Measurements from ENCODE around the gene BNIP5.
A peak's percentile ranks its signal among the peaks of the same experiment; 100 is the strongest.
"Not testable (repeated sequence)": the region's sequence is repeated elsewhere in the genome, so short reads cannot be mapped to it uniquely, and the experiment has no call there.

Gene BNIP5

DNA sequence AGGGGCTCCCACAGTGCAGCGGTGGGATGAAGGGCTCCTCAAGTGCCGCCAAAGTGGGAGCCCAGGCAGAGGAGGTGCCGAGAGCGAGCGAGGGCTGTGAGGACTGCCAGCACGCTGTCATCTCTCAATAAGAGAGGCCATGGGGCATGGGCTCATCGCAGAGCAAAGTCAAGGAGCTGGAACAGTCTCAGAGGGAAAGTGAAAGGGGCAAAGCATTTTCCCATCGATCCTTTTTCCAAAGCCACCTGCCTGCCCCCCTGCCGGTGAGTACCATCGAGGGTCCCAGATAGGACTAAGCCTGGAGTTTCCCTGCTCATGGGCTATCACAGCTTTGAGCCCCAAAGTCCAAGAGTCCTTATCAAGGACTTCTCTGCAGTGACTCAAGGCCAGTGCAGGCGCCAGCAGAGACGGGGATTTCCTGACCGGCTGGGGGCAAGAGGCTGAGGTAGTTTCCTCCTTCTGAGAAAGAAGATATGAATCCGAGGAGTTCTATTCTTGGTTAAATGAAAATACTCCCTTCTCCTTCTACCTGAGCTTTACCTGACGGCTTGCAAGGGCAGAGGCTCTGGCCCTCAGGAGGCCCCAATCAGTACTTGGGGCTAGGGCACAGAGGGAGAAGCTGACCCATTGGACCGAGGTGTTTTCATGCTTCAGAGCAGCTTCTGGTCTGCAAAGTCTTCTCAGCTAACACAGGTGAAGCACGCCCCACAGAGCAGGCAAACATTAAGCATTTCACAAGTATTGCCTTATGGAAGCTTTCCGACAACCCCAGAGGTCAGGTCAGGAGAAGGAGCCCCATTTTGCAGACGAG, 28.2 kb upstream of the BNIP5 start:
- peak in 1 of 2 donors; percentile 32 for DNase-seq

DNA sequence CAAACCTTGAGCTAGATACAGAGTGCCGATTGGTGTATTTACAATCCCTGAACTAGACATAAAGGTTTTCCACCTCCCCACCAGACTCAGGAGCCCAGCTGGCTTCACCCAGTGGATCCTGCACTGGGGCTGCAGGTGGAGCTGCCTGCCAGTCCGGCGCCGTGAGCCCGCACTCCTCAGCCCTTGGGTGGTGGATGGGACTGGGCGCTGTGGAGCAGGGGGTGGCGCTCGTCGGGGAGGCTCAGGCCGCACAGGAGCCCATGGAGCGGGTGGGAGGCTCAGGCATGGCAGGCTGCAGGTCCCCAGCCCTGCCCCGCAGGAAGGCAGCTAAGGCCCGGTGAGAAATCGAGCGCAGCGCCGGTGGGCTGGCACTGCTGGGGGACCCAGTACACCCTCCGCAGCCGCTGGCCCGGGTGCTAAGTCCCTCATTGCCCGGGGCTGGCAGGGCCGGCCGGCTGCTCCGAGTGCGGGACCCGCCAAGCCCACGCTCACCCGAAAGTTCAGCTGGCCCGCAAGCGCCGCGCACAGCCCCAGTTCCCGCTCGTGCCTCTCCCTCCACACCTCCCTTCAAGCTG, 27.5 kb upstream of the BNIP5 start:
- DNase-seq = not testable (repeated sequence)

DNA sequence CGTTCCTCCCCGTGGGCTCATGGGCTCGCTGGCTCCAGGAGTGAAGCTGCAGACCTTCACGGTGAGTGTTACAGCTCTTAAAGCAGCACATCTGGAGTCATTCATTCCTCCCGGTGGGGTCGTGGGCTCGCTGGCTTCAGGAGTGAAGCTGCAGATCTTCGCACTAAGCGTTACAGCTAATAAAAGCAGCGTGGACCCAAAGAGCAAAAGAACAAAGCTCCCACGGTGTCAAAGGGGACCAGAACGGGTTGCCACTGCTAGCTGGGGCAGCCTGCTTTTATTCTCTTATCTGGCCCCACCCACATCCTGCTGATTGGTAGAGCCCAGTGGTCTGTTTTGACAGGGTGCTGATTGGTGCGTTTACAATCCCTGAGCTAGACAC, 26.7 kb upstream of the BNIP5 start:
- not testable (repeated sequence) for DNase-seq

DNA sequence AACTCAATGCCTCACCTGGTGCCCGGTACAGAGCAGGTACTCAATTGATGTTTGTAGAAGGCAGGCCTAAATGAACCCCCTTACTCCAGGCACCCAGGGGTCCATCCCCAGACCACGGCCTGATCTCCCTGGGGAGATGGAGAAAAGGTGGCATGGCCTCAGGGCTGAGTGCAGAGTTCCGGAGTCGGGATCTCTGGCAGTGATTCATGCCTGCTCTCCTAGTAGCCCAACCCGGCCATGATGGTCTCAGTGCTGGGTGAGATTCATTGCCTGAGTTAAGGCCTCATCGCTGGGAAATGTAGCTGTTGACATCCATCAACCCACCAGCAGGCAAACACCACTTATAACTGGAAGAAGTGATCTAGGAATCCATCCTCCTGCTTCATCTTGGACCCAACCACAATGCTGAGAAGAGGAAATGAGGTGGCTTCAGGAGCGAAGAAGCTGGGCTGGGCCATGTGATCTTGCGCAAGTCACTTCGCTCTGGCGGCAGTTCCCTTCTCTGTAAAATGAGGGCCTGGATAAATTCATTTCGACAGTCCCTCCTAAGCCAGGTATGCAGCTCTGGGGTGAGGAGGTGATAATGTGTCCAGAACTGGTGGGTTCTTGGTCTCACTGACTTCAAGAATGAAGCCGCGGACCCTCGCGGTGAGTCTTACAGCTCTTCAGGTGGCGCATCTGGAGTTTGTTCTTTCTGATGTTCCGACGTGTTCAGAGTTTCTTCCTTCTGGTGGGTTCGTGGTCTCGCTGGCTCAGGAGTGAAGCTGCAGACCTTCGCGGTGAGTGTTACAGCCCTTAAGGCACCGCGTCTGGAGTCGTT, 26.1 kb upstream of the BNIP5 start:
- peak in 1 of 2 donors; percentile 35 for DNase-seq

DNA sequence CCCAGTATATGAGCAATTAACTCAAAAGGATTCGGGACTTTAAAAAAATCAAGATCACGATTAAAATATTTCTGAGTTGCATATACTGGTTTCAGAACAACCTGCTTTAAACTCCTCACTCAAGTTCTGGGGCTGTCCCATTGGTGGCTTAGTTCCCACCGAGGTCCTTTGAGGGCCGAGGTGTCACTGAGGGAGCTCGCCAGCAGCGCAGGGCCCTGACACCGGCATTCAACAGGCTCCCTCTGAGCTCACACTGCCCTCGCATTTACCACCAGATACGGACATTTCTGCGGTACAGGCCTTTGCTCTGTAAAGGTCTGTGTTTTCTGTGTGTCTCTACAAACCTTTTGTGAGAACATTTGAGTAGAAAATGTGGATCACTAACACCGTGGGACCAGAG, 24.4 kb upstream of the BNIP5 start:
- DNase-seq = no peak

DNA sequence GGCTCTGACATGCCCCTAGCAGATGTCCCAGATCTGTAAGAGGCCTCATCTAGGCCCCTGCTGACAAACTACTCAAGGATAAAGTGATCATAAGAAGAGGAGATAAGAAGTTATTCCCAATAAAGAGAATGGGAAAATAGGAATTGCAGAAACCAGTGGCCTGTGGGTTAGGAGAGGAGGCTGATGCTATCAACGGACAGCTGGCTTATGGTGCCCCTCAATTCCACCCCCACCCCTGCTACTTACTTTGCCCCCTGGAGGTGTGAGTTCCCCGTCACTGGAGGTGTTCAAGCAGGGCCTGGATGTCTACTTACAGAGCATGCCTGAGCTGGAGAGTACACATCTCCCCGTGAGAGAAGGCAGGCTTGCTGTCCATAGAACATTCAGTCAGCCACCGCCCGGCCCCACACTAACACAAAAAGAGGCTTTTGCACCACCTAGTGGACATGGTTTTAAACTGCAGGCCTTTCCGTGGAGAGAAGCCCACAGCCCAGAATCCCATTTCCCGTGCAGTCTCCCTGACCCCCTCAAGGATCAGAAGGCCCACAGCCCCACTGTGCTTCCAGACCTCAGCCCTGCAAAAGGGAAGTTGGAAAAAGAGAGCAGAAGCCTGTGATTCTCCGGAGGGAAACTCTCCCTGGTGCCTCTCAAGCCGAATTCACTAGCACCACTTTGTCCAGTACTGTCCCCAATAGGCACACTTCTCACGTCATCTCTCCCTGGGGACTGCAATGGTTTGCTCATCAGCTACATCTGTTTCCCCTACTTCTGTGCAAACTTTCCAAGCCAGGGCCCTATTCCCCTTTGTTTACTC, 23.8 kb upstream of the BNIP5 start:
- peak; percentile 74 to 75 for DNase-seq

DNA sequence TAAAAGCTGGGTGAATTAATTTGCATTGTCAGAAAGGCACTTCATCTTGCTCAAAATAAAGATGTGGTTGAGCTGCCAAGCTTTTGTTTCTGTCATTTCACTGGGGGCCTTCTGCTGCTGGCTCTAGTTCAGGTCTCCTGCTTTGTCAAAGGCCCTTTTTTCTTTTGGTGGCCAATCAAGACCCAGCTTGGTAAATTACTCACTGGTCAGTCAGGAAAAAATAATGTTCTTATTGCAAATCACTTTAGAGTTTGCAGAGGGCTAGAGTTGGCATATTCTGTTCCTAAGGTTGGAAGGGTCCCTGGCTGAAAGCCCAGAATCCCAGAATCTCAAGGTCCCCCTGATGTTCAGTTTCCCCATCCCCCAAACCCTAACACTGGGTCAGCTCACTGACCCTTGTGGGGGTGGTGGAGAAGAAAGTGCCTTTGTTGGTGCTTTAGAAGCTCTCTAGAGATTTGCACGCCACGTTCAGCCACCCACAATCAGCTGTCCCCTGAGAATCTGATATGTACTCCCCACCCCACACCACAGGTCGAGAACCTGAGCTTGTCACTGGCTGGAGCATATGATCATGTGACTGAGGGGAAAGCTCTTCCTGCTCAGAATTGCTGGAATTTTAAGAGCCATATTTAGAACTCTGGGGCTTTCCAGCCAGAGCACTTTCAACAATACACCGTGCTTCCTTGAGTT, 21.7 kb upstream of the BNIP5 start:
- DNase-seq = no peak

DNA sequence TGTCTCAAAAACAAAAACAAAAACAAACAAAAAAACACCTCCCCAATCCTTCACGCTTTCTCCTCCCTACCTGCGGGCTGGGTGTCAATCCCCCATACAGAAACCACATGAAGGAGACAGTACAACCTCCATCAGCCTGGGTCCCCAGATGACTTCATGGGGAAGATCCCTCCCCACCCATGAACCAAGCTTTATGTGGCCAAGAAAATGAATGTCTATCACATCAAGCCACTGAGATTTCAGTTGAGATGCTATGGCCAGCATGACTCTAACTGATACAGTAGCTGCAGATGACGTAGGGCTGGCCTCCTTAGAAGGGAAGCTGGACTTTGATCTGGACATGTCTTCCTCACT, 21.2 kb upstream of the BNIP5 start:
- no peak for DNase-seq

DNA sequence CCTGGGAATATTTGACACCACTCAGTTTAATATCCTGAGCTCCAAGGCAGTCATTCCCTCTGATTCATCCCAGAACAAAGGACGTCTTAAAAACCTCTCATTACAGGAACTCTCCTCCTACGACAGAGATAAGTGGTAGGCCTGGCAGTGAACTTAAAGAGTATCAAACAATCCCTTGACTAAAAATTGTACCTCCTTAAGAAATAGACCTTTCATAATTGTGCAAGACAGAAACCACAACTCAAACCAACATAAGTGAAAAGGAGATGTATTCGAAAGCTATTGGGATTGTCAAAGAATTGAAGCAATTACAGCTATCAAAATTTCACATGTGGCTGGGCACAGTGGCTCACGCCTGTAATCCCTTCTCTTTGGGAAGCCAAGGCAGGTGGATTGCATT, 19.1 kb upstream of the BNIP5 start:
- DNase-seq = no peak

DNA sequence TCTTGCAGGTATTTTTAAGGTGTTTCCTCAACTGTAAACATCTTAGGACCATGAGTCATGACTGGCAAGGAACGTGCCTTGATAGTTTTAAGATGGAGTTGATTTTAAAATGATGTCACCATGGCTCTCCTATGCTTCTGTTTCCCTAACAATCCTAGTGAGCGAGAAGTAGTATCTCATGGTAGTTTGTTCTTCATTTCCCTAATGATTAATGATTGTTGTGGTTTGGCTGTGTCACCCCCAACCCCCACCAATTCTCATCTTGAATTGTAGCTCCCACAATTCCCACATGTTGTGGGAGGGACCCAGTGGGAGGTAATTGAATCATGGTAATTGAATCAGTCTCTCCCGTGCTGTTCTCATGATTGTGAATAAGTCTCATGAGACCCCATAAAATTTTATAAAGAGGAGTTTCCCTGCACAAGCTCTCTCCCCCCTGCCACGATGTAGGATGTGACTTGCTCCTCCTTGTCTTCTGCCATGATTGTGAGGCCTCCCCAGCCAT, 16.8 kb upstream of the BNIP5 start:
- no peak for DNase-seq

DNA sequence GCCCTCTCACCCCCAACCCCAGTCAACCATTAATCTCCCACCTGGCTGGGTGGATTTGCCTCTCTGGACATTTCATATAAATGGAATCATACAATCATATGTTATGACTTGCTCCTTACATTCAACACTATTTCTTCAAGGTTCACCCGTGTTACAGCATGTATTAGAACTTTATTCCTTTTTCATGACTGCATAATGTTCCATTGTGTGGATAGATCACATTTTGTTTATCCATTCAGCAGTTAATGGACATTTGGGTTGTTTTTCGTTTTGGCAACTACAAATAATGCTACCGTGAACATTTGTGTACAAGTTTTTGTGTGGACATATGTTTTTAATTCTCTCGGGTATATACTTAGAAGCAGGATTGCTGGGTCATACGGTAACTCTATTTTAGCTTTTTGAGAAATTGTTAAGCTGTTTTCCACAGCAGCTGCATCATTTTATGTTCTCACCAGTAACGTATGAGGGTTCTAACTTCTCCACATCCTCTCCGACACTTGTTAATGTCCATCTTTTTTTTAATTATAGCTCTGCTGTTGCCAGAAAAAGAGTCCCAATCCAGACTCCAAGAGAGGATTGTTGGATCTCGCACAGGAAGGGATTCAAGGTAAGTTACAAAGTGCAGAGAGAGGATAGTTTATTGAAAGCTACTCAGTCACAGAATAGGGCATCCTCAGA, 15.9 kb upstream of the BNIP5 start:
- no peak for DNase-seq

DNA sequence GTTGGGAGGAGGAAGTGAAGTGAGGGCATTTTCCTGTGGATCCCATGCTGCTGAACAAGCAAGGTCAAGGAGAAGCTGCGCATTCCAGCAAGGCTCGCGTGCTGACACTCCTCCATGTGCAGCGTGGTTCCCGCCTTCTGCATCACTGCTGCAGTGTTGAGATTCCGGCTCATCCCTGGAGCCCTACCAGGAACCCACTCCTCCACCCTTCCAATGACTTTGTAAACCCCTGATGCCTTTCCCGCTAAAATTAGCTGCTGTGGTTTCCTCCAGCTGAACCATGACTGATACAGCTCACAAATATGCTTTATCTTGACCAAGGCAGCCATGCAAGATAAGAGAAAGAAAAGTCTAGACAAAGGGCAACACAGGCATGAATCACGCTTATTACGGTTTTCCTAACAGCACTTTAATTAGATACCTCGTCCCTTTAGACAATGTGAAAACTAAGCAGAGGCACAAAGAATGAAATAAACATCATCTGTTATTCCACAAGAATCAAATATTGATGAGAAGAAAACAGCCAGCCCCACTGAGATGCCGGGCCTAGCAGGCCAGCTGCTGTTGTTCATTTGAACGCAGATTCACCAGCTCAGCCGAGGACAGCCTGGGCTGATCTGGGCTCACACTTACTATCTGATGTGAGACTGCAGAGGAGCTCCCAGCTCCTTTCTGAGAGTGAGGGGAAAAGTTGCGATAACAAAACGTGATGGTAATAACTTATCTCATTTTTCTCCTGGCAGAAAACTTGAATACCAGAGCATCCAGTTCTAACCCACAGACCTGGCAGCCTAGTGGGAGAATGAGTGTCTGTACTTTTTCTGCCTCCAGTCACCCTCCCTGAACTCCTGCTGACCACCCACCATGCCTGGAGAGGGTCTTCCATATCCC, 14.2 kb upstream of the BNIP5 start:
- DNase-seq = no peak

DNA sequence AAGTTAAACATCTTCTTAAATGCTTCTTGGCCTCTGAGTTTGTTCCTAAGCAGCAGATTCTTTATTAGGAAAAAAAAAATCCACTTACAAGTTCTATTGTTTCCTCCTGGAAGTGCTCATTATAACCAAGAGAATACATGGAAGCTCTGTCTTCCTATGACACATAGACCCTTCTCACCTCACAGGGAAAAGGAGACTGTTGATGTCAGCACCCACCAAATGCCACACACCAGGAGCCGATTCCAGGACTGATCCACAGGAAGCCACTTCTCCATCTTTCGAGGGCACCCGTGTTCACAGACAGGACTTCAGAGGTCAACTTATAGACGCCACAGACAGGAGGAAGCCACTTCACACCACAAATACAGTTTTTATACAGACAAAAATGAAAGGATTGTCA, 13.4 kb upstream of the BNIP5 start:
- DNase-seq = no peak

DNA sequence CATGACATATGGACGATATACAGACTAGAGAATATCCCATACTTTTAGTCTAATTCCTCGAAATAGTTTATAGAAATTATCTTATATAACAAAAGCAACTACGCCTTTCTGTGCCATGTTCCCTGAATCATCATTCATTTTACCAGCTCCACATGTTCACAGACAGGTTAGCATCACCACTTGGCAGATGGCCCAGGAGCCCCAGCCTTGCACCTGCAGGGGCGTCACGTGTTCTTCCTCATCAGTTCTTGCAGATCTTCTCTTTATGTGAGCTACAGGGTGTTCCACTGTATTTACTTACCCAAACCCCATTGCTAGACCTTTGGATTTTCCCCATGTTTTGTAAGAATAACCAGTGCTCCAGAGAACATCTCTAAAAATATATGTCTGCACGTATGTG, 12.6 kb upstream of the BNIP5 start:
- DNase-seq = no peak

DNA sequence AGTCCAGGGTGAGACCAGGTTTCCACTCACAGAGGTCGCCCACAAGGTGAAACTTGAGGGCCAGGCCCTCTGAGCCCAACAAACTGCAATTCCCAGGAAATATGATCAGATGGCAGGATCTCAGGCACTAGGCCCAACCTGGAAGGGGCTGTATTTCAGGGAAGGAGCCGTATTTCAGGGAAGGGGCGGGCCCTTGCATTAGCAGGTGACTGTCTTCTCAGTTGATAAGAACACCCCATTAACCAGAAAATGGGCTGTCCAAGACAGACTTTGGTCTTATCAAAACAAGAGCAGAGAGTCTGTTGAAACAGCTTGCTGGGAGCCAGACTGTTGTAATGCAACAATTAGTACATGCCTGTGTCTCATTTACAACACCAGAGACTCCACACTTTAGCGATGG, 10.9 kb upstream of the BNIP5 start:
- DNase-seq = no peak

DNA sequence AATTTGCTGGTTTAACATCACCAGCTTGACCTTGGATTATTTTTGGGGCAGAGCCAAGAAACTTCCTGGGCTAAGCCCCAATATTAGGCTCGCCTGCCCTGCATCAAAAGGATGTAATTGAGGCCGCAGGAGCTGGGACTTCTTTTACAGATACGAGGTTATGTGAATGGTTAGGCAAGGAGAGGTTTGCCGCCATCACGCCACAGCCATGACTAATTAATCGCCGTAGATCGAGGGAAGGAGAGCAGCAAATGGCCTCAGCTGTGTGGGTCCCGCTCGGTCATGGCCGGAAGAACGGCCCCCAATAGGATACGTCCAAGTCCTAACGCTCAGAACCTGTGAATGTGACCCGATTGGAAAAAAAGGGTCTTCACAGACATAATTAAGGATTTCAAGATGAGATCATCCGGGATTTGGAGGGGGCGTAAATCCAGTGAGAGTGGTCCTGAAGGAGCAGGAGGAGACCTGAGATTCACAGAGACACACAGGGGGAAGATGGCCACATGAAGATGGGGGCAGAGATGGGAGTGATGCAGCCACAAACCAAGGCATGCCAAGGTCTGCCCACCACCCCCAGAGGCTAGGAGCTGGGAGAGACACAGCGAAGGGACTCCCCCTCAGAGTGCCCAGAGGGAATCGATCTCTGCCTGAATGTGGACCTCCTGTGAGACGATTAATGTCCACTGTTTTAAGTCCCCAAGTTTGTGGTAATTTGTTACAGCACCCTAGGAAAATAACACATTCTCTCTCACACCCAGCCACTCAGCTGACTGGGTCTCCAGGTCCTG, 10.0 kb upstream of the BNIP5 start:
- DNase-seq = no peak

DNA sequence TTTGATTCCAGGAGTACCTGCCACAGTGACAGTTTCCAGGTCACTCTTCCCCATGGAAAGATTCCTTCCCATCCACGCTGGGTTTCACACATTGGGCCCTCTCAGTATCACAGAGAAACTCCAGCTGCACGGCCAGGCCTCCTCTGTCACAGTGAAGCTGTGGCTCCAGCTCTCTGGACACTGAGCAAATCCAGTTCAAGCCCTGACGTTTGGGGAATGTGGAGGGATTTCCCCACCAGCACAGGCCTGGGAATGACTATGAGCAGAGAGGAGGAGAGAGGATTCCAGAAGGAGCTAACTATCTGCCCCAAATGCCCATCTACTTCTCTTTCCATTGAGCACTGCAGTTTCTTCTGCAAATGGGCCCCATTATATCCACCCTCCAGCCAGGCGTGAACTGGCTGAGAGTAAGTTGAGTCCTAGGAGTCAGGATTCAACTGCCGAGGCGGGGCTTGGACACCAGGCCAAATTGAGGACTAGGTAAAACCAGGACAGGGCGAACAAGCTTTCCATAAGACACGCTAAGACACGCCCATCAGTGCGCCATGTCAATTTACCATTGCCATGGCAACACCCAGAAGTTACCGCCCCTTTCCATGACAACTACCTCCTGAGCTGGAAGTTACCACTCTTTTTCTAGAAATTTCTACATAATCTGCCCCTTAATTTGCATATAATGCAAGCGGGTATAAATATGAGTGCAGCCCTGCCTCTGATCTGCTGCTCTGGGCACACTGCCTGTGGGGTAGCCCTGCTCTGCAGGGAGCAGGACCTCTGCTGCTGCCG, 9.2 kb upstream of the BNIP5 start:
- DNase-seq = no peak

DNA sequence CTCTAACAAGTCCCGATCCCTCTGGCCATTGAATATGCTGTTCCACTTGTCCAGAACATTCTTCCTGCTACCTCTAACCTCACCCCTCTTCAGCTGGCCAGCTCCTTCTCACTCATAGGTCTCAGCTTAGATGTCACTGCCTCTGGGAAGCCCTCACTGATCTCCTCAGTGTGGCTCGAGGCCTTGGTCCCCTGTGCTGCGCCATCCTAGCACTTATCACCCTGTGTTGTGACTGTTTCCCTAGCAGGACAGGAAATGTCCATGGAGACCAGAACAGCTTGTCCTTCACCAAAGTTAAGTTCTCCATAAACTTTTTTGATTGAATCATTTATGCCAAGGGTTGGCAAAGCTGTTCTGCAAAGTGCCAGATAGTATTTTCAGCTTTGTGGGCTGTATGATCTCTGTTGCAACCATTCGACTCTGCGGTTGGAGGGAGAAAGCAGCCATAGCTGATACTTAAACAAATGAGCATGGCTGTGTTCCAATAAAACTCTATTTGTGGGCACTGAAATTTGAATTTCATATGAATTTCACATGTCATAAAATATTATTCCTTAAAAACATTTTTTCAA, 6.5 kb upstream of the BNIP5 start:
- DNase-seq = no peak

Measured in CD4-positive, alpha-beta T cell treated with Interleukin-4 for 1 hour (primary cell).